ENCODE results near the gene RNF126. TPM values are rescaled to one million over a fixed set of nuclear protein-coding genes. Genes with fewer than 3 reads are reported as not detected.

RNF126 gene
- polyA plus RNA-seq, 1 donor (not counting 4 experiments of a cell fraction or from before 2014, with no cell fraction given): 8.2 TPM

DNA sequence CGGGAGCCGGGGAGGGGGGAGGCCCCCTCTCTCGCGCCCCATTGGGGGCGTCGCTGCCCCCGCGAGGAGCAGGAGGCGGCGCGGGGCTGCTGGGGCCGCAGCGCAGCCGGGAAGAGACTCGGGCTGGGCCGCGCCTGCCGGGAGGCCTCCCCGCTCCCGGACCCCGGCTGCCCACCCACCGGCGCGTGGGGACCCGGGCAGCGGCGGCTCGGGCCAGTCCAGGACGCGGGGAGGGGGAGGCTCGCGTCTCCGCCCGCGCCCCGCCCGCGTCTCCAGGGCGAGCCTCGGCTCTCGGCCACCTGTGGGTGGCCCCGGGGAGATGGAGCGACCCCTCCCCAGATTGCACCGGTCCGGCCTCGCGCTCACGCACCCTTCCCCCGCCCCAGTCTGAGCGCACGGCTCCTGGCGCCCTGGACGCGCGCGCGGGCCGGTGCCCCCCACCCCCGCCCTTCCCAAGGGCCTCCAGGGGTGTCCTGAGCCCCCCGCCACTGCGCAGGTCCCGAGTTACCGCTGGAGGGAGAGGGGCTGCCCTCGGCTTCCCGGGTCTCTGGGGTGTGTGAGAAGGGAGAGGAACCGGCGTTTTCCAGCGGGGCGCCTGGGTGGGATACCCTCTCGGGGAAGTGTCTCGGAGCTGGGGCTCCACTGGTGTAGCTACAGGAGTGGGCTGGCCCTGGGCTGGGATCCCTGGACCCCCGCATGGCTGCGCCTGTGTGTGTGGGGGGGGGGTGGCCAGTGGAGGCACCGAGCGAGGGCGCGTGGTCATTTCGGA is 46.4 kb upstream of the RNF126 start:
- dilution Hi-C loops (cut with MboI; ENCODE audit: extremely low pct_ligation_motif_present, low sequenced_read_pairs): no loop called here
- no peak for FAIRE-seq
- H2AFZ ChIP-seq (ENCODE audit: control insufficient read depth, low read length): no peak overlapping the region

DNA sequence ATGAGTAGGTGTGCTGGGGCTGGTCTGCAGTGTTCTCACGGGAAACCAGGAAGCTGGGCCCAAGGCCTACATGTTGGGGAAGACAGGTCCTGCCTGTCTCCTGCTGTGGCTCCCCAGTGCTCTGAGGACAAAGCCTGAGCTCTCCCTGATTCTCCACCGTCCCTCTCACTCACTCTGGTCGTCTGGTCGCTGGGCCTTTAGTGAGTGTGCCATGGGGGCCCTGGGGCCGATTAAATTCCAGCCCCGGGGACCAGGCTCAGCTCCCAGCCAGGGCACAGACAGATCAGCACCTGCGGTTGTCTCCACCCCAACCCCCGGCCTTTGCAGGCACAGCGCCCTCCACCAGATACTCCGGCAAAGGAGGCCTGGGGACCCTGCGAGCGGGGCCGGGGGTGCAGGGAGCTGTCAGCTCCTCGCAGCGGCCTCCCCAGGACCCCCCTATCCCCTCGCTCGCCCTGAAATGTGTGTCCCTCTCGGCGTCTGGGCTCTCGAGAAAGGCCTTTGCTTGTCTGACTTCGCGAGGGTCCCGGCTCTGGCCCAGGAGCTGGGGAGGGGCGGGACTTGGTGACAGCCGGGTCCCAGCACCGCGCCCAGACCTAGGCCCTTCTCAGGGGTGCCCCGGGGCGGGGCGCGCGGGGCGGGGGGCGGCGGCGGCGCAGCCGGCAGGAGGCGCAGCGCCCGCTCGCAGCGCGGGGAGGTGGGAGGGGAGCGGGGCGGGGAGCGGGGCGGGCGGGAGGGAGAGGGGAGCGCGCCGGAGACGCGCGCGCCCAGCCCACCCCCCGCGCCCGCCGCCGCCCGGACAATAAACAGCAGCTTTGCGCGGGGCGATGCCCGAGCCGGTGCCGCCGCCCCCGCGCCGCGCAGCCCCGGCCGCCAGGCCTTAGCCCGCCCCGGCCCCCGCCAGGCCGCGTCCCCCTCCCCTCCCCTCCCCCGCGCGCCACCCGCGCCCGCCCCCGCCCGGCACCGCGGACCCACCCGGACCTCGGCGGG is 45.4 kb upstream of the RNF126 start, which contains the start of gene PALM:
Gene PALM (plus strand): TSS at position 782 of the 990 bp plus-strand sequence. CDS start 212 bp downstream, outside the sequence.
- FAIRE-seq (no peak), DNase-seq (ENCODE audit: low read depth, low spot score) (no peak)
- no peak within 1 kb of the TSS for H3K9ac ChIP-seq (ENCODE audit: control insufficient read depth, extremely low read depth, insufficient read depth, low read length)
- H3K27me3 ChIP-seq (ENCODE audit: control insufficient read depth, extremely low read depth, insufficient read depth, low read length): peaks cover 42% of the 10 kb centered on the region
- no peaks in the 10 kb centered on the region for H3K36me3 ChIP-seq (ENCODE audit: control insufficient read depth in 2 of 2, extremely low read depth in 1 of 2, insufficient read depth in 2 of 2, low read length in 2 of 2)
- H3K4me1 ChIP-seq (ENCODE audit: control insufficient read depth, extremely low read depth, insufficient read depth, low read length): no peaks in the 10 kb centered on the region
- no peaks in the 10 kb centered on the region for H4K20me1 ChIP-seq (ENCODE audit: control insufficient read depth, extremely low read depth, insufficient read depth, low read length)
- H3K9me1 ChIP-seq (ENCODE audit: control insufficient read depth, extremely low read depth, insufficient read depth, low read length): no peaks in the 10 kb centered on the region
- no peak within 1 kb of the TSS for H3K4me2 ChIP-seq (ENCODE audit: control insufficient read depth, extremely low read depth, insufficient read depth, low read depth, low read length)
- peaks cover 2% of the 10 kb centered on the region for H3K9me3 ChIP-seq (ENCODE audit: control insufficient read depth, low read depth, low read length)
- dilution Hi-C loops (cut with MboI; ENCODE audit: extremely low pct_ligation_motif_present, low sequenced_read_pairs): no loop called here
- no peak within 1 kb of the TSS for H2AFZ ChIP-seq (ENCODE audit: control insufficient read depth, low read length)
- TF ChIP-seq, protein P1, sequence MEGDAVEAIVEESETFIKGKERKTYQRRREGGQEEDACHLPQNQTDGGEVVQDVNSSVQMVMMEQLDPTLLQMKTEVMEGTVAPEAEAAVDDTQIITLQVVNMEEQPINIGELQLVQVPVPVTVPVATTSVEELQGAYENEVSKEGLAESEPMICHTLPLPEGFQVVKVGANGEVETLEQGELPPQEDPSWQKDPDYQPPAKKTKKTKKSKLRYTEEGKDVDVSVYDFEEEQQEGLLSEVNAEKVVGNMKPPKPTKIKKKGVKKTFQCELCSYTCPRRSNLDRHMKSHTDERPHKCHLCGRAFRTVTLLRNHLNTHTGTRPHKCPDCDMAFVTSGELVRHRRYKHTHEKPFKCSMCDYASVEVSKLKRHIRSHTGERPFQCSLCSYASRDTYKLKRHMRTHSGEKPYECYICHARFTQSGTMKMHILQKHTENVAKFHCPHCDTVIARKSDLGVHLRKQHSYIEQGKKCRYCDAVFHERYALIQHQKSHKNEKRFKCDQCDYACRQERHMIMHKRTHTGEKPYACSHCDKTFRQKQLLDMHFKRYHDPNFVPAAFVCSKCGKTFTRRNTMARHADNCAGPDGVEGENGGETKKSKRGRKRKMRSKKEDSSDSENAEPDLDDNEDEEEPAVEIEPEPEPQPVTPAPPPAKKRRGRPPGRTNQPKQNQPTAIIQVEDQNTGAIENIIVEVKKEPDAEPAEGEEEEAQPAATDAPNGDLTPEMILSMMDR (optimal IDR thresholded peaks at IDR 0.05 in 1 of 3, IDR thresholded peaks at IDR 0.05 in 1 of 3, conservative IDR thresholded peaks at IDR 0.05 in 1 of 3; ENCODE audit: extremely low read depth in 1 of 3, insufficient read depth in 2 of 3, low read length in 3 of 3): no peak
- peak; percentile 91 for TF ChIP-seq EZH2 (IDR thresholded peaks at IDR 0.05; ENCODE audit: low read length)
- H3K27ac ChIP-seq (ENCODE audit: control insufficient read depth, insufficient read depth, low read length): no peak within 1 kb of the TSS
- H3K79me2 ChIP-seq (ENCODE audit: control insufficient read depth, insufficient read depth, low read length): no peaks in the 10 kb centered on the region
- H3K4me3 ChIP-seq (ENCODE audit: control insufficient read depth in 2 of 3, extremely low read depth in 1 of 3, insufficient read depth in 2 of 3, low read depth in 1 of 3, low read length in 3 of 3): no peak within 1 kb of the TSS

More for the DNA sequence above, 46.4 kb upstream of the RNF126 start:
- no peaks in the 10 kb centered on the region for H3K36me3 ChIP-seq (ENCODE audit: control insufficient read depth in 2 of 2, extremely low read depth in 1 of 2, insufficient read depth in 2 of 2, low read length in 2 of 2)
- H3K9me3 ChIP-seq (ENCODE audit: control insufficient read depth, low read depth, low read length): peaks cover 2% of the 10 kb centered on the region
- H3K9me1 ChIP-seq (ENCODE audit: control insufficient read depth, extremely low read depth, insufficient read depth, low read length): no peaks in the 10 kb centered on the region
- DNase-seq (ENCODE audit: low read depth, low spot score): no peak
- no peaks in the 10 kb centered on the region for H4K20me1 ChIP-seq (ENCODE audit: control insufficient read depth, extremely low read depth, insufficient read depth, low read length)
- no peaks in the 10 kb centered on the region for H3K79me2 ChIP-seq (ENCODE audit: control insufficient read depth, insufficient read depth, low read length)
- no peak overlapping the region for H3K9ac ChIP-seq (ENCODE audit: control insufficient read depth, extremely low read depth, insufficient read depth, low read length)
- TF ChIP-seq, protein P1 (optimal IDR thresholded peaks at IDR 0.05 in 1 of 3, IDR thresholded peaks at IDR 0.05 in 1 of 3, conservative IDR thresholded peaks at IDR 0.05 in 1 of 3; ENCODE audit: extremely low read depth in 1 of 3, insufficient read depth in 2 of 3, low read length in 3 of 3): no peak
- TF ChIP-seq EZH2 (IDR thresholded peaks at IDR 0.05; ENCODE audit: low read length): no peak
- peaks cover 40% of the 10 kb centered on the region for H3K27me3 ChIP-seq (ENCODE audit: control insufficient read depth, extremely low read depth, insufficient read depth, low read length)
- no peak overlapping the region for H3K4me2 ChIP-seq (ENCODE audit: control insufficient read depth, extremely low read depth, insufficient read depth, low read depth, low read length)
- no peak overlapping the region for H3K27ac ChIP-seq (ENCODE audit: control insufficient read depth, insufficient read depth, low read length)
- no peaks in the 10 kb centered on the region for H3K4me1 ChIP-seq (ENCODE audit: control insufficient read depth, extremely low read depth, insufficient read depth, low read length)
- no peak overlapping the region for H3K4me3 ChIP-seq (ENCODE audit: control insufficient read depth in 2 of 3, extremely low read depth in 1 of 3, insufficient read depth in 2 of 3, low read depth in 1 of 3, low read length in 3 of 3)
